Measurements from ENCODE around the gene TAGLN2.

TAGLN2 gene

DNA sequence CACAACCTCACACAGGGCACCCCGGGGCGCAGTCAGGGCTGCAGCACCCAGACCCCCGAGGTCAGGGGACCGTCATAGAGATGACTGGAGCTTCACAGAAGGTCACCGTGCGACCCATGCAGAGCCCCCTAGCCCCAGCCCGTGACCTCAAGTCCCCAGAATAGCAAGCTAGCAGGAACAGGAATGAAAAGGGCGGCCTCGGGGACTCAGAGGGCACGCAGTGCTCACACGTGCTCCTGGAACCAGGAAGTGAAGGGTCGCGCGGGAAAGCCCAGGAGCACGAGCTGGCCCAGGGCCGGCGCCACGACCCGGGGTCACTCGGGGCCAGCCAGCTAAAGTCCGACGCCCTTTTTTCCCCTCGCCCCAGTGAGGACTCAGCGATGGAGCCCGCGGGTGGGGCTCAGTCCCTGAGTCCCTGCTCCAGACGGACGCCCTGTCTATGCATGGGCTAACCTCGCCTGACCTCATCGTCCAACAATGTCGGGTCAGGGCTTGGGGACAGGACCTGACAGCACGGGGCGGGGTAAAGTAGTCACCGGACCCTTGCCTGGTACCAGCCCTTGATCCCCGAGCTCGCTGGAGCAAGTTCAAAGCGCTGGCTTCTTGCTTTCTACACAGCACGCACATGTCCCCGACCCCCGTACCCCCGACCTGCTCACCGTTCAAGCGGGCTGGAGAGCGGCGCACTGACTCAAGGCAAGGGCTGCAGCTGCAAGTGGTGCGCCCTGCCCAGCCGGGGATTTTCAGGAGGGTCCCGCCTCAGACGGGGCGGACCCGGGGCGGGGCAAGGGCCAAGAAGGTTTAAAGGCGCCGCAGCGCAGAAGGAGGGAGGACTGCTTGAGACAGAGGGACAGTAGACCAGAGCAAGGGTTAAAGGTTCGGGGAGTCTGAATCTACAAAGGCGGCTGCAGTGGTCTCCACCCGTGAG, at the start of gene TAGLN2:
Gene TAGLN2 (minus strand): TSS at position 717 of the 928 bp plus-strand sequence. CDS start 4,998 bp downstream, outside the sequence.
- peak; percentile 78 for DNase-seq

GRCh38 chr1:159974350-159974965, 49.2 kb upstream of the TAGLN2 start:
- DNase-seq: no peak

DNA sequence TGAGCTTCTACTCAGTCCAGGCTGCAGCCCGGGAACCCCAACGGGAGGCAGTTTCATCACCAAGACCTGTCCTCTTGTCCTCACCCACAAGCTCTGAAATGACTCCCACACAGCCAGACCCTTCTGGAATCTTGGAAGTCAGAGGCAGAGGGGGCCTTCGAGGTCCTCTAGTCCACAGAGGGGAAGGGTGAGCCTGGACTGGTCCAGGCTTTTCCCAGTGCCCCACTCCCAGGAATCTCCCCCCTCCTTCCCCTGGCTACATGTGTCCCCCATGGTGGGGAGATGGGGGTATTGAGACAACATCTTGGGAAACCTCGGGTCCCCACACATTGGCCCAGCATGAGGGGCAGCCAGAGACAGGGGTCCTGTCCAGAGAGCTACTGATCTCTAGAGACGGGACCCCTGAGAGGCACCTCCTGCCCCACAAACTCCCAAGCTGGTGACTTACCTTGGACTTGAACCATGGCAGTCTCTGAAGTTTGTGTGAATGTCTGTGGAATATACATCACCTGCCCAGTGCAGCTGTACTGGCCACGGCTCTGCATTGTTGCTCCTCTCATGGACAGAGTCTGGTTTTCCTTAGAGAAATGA, 48.1 kb upstream of the TAGLN2 start:
- no peak for DNase-seq

DNA sequence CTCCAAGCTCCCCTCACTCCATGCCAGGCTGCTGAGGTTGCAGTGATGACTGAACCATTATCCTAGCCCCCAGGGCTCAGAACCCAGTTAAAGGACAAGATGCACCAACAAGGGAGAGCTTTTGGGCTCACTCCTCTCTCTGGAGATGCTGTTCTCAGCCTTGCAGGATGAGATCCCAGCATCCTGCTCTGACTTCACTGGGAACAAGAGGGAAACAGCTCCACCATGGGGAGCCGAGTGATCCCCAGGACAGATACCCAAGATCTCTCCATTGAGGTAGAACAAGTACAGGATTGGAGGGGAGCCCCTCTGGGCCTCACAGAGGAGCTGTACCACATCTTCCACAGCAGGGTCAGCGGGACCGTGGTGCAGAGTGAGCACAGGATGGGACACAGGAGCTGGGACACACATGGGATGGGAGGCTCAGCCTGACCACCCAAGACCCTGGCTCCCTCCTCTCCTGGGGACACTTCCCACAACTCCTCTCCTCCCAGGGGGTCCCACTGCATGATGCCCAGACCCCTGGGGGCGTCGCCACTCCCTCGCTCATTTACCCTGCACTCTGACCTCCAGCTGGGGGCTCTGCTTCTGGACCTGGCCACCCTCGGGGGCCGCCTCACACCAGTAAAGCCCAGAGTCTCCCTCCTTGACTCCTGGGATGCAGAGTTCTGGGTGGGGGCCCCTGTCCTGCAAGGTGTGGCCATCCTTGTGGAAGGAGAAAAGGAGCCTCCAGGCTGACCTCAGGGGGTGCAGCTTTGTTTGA, 47.3 kb upstream of the TAGLN2 start:
- DNase-seq: no peak

DNA sequence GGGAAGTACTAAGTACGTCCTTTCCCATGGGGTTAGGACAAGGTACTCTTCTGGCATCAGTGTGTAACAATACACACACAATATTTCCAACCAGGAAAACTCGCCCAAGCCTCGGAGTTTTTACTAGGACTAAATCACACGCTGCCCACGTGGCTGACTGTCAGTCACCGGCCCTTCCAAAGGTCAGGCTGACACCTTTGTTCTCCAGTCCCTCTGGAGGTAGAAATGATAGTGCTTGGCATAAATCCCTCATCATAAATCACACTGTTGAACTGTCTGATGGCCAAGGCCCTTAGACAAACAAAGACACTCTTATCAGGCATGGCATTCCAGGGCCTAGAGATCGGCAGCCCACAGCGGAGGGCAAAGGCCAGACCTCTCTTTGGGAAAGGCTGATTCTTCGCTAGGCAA, 45.6 kb upstream of the TAGLN2 start:
- no peak for DNase-seq

DNA sequence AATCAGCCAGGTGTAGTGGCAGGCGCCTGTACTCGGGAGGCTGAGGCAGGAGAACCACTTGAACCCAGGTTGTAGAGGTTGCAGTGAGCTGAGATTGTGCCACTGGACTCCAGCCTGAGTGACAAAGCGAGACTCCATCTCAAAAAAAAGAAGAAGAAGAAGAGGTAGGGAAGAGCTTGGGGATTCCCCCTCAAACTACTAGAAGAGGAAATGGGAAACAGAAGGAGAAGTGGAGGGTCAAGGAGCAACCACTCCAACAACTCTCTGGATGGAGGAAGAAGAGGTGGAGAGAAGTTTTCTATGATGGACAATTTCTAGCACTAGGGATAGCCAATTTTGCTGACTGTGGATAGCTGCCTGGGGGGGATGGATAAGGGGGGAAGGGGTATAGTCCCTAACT, 43.6 kb upstream of the TAGLN2 start:
- no peak for DNase-seq

DNA sequence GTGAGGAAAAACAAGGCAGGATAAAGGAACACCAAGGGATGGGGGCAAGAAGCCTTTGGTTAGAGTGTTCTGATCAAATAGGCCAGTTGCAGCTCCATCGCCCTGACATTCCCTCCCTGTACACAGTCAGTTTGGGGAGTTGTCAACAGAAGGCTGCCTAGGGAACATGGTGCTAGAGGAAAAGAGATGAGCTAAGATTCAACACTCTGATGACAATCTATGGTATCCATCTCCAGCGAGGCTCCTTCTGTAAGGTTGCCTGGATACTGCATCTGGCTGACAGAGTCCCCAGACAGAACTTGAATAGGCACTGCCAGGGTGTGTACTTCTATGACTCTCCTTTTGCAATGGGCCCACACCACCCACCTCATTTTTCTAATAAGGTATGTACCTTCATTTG, 40.0 kb upstream of the TAGLN2 start:
- no peak for DNase-seq

DNA sequence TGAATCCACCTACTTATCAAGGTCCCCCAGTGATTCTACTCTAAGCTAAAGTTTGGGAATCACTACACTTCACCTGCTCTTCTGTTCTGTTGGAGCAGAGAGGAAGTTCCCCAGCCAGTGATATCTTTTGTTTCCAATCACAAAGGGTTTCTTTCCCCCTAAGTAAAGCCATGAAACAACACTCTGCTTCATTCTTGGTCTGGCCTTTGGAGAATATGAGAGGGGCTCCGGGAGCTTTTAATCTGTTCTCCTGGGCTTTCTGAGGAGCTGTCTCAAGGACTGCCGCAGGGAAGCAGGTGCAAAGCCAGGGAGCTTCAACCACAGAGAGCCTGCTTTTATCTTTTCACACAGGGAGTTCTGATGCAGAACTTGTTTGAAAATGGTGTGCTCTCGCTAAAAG, 38.8 kb upstream of the TAGLN2 start:
- DNase-seq: no peak

DNA sequence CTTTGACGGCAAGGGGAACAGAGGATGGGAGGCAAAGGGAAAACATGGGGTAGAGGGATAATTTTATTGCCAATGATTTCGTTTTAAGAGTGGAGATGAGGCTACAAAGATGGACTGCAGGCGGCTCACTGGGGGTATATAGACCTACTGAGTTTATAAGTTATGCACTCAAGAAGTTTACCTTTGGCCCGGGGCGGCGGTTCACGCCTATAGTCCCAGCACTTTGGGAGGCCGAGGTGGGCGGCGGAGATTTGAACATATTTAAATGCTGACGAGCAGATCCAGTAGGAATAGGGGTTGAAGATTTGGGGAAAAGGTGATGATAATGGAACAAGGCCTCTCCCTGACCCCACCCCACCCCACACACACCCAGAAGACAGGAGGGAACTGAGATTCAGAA, 36.9 kb upstream of the TAGLN2 start:
- DNase-seq: no peak

DNA sequence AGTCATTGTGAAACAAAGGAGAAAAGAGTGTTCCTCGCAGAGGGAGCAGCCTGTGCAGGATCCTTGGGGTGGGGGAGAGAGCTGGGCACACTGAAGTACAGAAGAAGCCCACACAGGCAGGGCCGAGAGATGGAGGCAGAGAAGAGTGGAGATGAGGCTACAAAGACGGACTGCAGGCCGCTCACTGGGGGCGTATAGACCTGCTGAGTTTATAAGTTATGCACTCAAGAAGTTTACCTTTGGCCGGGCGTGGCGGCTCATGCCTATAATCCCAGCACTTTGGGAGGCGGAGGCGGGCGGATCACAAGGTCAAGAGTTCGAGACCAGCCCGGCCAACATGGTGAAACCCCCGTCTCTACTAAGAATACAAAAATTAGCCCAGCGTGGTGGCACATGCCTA, 36.3 kb upstream of the TAGLN2 start:
- DNase-seq: no peak

- no peak for DNase-seq
These were observed 35.5 kb upstream of the TAGLN2 start for GRCh38 chr1:159960721-159961381.

- DNase-seq: no peak
These were observed 34.1 kb upstream of the TAGLN2 start for GRCh38 chr1:159959451-159959850.

GRCh38 chr1:159958719-159959380, 33.5 kb upstream of the TAGLN2 start:
- DNase-seq: no peak

GRCh38 chr1:159957824-159958268, 32.5 kb upstream of the TAGLN2 start:
- no peak for DNase-seq

- no peak for DNase-seq
These were observed 30.1 kb upstream of the TAGLN2 start for GRCh38 chr1:159955456-159955855.

- DNase-seq: no peak
These were observed 28.5 kb upstream of the TAGLN2 start, which contains the start of gene SLAMF9 for GRCh38 chr1:159953536-159954515. Gene SLAMF9 (minus strand): TSS chr1:159954237. CDS start chr1:159954137, 100 bp downstream.

DNA sequence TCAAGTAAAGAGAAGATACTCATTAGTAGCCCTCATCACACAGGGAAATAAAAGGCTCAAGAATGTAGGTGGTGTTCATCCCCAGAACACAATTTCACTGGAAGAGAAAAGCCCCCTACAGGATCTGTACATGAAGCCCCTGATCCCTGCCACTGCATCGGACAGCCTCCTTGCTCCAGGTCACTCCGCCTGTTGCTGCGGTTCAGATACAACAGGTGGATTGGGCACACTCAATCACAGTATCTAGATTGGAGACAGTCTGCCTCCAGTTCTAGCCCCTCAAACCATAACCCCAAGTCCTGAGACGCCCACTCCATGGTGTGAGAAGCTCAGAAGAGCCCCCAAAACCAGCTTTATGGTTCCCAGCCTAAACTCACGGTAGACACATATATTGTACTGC, 27.6 kb upstream of the TAGLN2 start:
- DNase-seq: no peak

DNA sequence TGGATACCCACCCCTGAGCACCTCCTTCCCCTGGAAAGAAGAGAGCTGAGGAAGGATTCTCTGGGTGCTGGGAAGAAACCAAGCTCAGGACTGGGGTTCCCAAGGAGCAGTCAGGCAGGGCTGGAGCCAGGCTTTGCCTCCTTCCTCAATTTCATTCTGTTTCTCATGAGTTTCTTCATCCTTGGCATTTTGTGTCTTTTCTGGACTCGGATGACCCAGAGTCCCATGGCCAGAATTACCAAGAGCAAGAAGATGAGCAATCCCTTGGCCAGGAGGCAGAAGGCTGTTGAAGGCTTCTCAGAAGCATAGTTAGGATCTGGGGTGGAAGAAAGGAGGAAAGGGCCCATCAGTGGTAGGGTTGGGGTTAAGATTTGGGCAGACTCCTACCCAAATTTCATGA, 26.2 kb upstream of the TAGLN2 start:
- no peak for DNase-seq

GRCh38 chr1:159951016-159951415, 25.7 kb upstream of the TAGLN2 start:
- no peak for DNase-seq

GRCh38 chr1:159949981-159950381, 24.7 kb upstream of the TAGLN2 start:
- DNase-seq: no peak

- DNase-seq: no peak
These were observed 23.8 kb upstream of the TAGLN2 start for GRCh38 chr1:159949123-159949522.
